GM12873 (cell line): ENCODE measurements around the gene CSGALNACT2.

Experiments
- TF ChIP-seq, protein P1 (sequence below): IDR thresholded peaks from 2 replicates; pipeline ENCODE4 v1.5.1; 2012; ENCODE audit warnings: low read depth, mild to moderate bottlenecking, moderate library complexity, low read length, control low read depth; ENCODE audit not compliant: insufficient read depth; ENCODE audit errors: missing control alignments

Gene CSGALNACT2

DNA sequence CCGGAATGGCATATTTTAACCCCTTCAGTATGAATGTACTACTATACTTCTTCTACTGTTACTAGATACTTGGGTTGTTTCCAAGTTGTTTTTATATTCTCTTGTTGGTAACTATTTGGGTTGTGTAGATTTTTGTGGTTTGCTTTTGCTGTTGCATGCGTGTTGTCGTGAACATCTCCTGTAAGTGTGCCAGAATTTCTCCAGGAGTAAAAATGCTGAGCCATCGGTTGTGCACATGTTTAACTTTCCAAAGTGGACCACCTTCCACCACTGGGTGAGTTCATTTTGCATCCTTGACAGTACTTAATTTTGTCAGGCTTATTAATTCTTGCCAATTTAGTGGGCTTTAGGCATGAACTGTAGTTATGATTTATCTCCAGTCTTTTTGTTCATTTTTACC, 47.9 kb downstream of the CSGALNACT2 start:
- TF ChIP-seq, protein P1, sequence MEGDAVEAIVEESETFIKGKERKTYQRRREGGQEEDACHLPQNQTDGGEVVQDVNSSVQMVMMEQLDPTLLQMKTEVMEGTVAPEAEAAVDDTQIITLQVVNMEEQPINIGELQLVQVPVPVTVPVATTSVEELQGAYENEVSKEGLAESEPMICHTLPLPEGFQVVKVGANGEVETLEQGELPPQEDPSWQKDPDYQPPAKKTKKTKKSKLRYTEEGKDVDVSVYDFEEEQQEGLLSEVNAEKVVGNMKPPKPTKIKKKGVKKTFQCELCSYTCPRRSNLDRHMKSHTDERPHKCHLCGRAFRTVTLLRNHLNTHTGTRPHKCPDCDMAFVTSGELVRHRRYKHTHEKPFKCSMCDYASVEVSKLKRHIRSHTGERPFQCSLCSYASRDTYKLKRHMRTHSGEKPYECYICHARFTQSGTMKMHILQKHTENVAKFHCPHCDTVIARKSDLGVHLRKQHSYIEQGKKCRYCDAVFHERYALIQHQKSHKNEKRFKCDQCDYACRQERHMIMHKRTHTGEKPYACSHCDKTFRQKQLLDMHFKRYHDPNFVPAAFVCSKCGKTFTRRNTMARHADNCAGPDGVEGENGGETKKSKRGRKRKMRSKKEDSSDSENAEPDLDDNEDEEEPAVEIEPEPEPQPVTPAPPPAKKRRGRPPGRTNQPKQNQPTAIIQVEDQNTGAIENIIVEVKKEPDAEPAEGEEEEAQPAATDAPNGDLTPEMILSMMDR: no peak

DNA sequence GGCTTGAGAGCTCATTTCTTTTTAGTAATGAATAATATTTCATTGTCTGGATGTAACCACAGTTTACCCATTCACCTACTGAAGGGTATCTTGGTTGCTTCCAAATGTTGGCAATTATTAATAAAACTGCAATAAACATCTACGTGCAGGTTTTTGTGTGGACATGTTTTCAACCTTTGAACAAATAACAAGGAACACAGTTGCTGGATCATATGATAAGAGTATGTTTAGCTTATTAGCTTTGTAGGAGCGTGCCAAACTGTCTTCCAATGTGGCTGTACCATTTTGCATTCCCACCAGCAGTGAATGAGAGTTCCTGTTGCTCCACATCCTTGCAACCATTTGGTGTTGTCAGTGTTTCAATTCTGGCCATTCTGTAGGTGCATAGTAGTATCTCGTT, 49.0 kb downstream of the CSGALNACT2 start:
- TF ChIP-seq, protein P1: no peak

DNA sequence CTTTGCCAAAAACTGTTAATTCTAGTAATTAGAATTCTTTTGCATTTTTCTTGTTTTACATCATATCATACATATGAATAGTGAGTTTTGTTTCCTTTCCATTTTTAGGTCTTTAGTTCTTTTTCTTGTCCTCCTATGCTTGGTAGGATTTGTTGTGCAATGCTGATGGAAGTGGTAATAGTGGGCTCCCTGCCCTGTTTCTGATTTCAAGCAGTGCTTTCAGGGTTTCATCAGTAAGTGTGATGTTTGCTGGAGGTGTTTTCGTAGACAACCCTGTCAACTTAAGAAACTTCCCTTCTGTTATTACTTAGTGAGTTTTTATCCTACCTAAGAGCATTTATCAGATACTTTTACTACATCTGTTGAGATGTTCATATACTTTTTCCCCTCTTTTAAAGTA, 50.5 kb downstream of the CSGALNACT2 start:
- TF ChIP-seq, protein P1: no peak

DNA sequence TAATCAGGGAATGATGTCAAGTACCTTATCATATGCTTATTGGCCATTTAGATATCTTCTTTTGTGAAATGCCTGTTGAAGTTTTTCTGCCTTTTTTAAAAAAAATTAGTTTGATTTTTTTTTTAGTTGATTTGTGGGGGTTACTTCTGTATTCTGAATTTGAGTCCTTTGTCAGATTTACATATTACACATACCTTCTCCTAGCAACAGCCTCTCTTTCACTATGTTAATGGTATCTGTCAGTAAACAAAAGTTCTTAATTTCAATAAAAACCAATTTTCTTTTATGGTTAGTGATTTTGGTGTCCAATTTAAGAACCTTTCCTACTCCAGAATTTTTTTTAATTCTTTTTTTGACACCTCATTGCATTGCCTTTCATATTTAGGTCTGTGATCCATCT, 52.0 kb downstream of the CSGALNACT2 start:
- TF ChIP-seq, protein P1: no peak

DNA sequence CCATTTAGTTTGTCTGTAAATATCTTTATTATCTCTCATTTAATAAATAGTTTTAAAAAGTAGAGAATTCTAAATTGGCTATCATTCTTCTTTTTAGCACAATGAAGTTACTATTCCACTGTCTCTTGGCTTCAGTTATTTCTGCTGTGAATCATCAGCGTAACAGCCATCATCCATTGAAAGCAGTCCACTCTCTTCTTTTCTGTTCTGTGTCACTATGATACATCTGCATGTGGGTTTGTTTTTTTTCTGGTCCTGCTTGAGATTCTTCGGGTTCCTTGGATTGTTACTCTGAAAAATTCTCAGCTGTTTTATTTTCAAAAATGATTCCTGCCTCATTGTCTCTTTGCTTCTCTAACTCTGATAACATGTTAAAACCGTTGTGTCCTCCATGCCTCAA, 52.5 kb downstream of the CSGALNACT2 start:
- TF ChIP-seq, protein P1: no peak

DNA sequence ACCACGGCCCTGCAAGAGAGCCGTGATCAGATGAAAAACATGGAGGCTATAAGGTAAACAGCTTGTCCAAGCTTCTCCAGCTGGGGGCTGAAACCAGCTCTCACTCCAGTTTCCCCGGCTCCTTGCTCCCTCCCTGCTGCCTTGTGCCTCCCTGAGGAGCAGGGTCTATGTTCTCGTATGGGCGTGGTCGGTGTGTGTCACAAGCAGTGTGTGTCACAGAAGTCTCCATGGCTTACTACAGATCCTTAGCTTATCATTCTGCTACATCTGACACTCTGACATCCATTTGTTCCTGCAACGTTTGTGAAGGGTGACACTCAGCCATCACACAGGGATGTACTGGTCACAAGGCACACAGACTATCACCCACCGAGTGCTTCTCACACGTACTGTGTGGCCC, 54.6 kb downstream of the CSGALNACT2 start:
- TF ChIP-seq, protein P1: no peak

DNA sequence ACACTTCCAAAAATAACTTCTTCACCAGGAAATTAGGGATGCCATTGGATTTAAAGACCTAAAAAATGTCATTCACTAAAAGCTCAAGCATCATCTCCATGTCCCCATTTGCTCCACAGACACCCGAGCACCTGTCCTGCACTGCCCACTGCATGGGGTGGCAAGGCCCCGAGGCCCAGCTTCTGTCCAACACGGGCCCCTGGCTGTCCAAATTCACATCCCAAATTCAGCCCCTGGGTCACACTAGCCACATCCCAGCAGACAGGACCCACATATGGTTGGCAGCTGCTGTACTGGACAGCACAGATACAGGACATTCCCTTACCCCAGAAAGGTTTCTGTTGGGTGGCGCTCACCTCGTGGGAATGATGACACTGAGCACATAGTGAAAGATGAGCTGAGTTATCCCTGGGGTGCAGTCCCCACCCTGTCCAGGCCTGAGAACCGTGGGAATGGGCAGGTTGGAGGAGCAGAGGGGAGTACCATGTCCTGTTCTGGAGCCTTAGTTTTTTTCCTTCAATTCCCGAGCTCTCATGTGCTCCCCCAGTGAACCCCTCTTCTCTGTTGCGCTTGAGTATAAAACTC, 55.3 kb downstream of the CSGALNACT2 start:
- TF ChIP-seq, protein P1: no peak
